Activated CD8-positive, alpha-beta memory T cell treated with anti-CD3 and anti-CD28 coated beads, Interleukin-2, amount 50 U/mL, for 1 hour (primary cell): Measurements from ENCODE around the gene ZNF160.
"Not testable (repeated sequence)": the region's sequence is repeated elsewhere in the genome, so short reads cannot be mapped to it uniquely, and the experiment has no call there.

Experiments used
- DNase-seq: peaks from one replicate; pipeline ENCODE4 v3.0.0-alpha.2; 2020; ENCODE audit errors: extremely low read depth

Gene ZNF160

DNA sequence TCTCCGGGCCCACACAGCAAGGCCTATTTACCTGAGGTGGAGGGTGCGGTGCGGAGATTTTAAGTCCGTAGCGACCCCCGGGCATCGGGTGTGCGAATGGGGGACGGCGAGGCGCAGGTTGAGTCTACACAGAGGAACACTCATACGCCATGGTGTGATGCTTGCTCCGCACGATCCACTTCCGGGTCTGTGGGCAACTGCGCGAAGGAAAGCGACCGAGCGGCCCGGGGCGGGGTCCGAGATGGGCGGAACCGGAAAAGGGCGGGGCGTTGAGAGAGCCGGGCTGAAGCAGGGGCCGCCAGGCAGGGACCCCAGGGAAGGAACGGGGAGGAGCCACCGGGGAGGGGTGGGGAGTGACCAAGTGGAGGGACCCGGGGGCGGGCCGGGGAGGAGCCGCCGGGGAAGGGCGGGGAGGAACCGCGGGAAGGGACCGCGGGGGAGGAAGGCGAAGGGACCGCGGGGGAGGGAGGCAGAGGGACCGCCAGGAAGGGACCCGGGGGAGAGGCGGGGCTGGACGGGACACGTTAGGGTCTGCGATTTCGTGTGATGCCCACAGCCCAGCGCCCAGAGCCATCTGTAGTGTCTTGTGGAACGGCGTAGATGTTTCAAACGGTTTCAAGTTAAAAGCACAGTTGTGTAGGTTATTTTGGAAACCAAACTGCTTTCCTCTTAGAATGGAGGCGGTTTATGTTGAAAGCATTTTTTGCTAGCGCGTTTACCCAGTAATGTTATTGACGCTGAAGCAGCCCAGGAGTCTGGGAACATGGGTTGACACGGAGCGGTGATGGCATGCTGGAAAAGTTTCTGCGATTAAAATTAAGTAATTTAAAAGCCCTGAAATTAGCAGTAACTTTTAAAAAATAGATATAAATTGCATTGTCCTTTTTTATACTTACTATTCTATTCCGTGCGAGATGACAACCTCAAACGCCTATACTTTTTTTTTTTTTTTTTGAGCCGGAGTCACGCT, at the start of gene ZNF160:
Gene ZNF160 (minus strand): TSS at position 189 of the 970 bp plus-strand sequence. CDS start 17,146 bp downstream, outside the sequence.
- peak; percentile 92 for DNase-seq

DNA sequence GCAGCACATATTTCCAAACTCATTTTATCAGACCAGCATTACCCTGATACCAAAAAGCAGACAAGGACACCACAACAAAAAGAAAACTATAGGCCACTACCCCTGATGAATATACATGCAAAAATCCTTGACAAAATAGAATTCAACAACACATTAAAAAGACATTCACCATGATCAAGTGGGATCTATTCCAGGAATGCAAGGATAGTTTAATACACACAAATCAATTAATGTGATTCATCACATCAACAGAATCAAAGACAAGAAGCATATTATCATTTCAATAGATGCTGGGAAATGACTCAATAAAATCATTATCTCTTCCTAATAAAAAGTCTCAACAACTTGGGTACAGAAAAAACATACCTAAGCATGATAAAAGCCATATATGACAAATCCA, 44.4 kb upstream of the ZNF160 start:
- no peak for DNase-seq

- DNase-seq, result no peak
Observed at GRCh38 chr19:53140351-53140750, 37.1 kb upstream of the ZNF160 start.

DNA sequence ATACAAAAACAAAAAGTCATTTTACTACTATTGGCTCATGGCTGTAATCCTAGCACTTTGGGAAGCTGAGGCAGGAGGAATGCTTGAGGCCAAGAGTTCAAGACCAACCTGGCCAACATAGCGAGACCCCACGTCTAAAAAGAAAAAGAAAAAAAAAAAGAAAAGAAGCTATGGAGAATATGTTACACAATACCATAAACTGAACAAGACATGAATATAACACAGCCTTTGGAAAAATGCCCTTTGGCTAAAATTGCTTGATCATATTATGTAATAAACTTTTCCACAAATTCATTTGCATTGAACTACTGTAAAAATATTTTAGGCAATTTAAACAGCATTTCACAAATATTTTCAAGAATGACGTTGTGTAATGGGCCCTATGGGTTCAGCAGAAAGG, 33.2 kb upstream of the ZNF160 start:
- DNase-seq, result no peak

GRCh38 chr19:53132141-53132991, 29.1 kb upstream of the ZNF160 start, which contains the start of gene ZNF415:
Gene ZNF415, minus strand, starts transcription at chr19:53132910. Its CDS starts 10,234 bp downstream, at chr19:53122676.
- no peak for DNase-seq

- no peak for DNase-seq
Observed at GRCh38 chr19:53131727-53132126, 28.5 kb upstream of the ZNF160 start.

DNA sequence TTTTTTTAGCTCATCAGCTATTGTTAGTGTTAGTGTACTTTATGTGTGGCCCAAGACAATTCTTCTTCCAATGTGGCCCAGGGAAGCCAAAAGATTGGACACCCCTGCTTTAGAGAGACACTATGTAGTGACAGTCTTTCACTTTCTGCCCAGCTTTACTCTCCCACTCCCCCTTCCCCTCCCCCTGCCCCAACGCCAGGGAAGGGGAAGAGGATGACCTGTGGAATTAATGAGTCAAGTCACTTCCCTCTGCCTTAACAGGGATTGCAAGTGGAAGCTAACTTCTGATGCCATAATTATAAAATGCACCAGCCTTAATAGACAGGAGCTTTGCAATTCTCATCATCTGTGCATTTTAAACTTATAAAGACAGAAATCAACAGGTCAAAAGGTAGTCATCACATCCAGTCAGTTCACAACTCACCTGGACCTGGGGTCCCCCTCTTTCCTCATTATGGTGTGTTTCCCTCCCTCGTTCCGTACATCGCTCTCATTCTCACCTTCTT, 27.9 kb upstream of the ZNF160 start:
- DNase-seq, result no peak

DNA sequence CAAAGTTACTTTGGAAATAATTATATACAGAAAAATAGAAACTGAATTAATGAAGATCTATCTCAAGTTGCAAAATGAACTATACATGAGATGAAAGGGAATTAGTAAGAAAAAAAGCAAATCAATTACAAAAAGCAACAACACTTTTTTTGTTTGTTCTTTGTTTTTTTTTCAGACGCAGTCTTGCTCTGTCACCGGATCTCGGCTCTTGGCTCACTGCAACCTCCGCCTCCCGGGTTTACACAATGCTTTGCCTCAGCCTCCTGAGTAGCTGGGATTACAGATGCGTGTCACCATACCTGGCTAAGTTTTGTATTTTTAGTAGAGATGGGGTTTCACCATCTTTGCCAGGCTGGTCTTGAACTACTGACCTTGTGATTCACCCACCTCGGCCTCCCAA, 27.3 kb upstream of the ZNF160 start:
- no peak for DNase-seq

DNA sequence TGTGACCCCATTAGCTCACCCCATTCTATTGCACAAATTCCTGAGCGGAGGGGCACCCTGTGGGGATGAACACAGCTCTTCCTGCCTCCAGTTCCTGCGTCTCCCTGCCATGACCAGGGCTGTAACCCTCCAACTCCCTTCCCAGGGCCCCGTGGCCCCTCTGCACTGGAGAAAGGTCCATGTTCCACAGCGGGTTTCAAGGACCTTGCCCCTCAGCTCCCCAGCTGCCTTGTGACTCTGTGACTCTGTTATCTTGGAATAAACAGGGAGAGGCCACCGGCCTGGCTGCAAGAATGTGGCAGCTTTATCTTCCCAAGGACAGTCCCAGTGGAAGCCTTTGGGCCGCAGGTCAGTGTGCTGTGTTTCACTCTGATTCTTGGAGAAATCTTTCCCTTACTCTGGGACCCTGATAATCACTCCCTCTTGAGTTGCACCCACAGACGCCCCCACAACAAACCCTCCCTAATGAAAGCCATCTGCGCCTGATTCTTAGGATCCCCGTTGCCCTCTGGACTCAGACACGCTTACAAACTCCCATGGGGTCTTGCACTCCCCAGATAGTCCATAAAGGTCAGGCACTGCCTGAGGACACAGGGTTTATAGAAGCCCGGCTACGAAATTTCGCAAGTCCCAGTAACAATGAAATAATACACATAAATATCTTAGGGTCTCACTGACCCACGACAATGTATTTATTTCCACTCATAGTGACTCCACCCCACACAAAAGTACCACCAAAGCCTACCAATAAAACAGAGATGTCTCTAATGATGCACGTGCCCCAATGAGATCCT, 23.7 kb upstream of the ZNF160 start:
- DNase-seq, result not testable (repeated sequence)

DNA sequence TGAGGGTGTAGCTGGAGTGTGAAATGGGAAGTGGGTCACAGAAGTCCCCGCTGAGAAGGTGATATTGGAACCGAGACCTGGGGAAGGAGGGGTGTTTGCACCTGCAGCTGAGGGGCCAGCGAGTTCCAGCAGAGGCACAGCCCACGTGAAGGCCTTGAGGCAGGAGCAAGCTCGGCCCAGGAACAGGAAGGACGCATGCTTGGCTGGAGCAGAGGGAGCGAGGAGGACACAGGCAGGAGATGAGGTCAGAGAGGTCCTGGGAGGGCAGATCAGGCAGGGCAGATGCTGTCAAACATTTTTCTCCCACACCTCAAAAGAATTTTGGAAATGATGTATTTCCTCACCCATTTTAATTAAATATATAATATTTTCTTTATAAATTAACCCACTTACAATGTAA, 20.2 kb upstream of the ZNF160 start:
- DNase-seq, result no peak

- no peak for DNase-seq
Observed at GRCh38 chr19:53112286-53112685, 9.1 kb upstream of the ZNF160 start.

- no peak for DNase-seq
Observed at GRCh38 chr19:53109527-53109926, 6.3 kb upstream of the ZNF160 start.

DNA sequence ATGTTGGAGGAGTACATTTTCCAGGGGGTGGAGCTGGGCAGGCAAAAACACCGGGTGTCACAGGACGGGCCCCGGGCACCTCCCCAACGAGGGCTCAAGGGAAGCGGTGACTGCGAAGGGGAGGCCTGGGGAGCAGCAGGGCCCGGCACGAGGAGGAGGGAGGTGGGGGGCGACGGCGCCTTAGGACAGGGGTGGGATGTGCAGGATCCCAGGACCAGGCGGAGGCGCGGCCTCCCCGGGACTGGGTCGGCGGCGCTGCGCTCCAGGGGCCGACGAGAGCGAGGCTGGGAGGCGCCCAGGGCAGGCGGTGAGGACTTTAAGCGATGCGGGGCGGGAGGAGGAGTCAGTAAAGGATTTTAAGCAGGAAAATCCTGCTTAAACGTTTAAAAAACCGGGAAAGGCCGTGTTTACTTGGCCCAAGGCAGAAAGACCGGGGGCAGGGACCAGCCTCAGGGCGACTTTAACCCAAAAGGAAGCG, 427 bp downstream of the ZNF160 start:
- DNase-seq, result no peak

DNA sequence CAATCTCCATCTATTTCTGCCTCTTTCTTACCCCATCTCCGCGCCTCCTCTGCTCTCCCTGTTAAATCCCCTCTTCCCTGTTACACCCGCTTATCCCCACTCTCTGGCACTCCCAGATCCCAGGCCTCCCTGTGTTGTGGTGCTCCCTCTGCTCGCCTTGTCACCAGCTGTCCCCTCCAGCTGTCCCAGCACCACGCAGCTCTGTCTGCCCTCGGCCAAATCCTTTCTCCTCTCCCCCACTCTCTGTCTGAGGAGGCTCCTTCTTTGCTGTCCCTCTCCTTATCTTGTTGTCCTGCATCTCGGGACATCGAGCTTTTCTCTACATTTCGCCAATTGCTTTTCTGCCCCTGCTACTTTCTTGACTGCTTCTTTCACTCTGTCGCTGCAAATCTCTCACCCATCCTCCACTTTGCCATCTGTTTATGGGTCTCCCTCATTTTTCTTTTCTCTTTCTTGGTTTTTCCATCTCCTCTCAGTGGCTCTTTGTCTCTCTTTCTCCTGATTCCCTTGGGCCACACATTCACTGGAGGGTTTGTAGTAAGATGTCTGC, 941 bp downstream of the ZNF160 start:
- DNase-seq, result no peak

GRCh38 chr19:53101518-53101917, 1.7 kb downstream of the ZNF160 start:
- DNase-seq, result no peak

DNA sequence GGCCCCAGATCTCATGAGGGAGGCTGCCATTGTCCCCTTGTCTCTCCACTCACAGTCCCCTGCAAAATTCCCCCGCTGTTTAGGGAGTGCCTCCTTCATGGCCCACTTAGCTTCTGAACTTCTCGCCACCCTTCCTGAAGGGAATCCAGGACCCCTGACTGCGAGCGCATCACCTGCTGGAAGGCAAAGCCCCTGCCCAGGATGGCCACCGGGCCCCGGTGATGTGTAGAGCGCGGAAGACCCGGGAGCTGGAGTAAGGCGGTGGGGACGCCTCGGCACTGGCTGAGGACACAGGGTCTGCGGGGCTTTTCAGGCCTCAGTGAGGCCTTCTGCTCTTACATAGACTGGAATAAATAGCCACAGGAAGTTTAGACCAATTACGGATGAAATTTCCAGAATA, 4.7 kb downstream of the ZNF160 start:
- not testable (repeated sequence) for DNase-seq

DNA sequence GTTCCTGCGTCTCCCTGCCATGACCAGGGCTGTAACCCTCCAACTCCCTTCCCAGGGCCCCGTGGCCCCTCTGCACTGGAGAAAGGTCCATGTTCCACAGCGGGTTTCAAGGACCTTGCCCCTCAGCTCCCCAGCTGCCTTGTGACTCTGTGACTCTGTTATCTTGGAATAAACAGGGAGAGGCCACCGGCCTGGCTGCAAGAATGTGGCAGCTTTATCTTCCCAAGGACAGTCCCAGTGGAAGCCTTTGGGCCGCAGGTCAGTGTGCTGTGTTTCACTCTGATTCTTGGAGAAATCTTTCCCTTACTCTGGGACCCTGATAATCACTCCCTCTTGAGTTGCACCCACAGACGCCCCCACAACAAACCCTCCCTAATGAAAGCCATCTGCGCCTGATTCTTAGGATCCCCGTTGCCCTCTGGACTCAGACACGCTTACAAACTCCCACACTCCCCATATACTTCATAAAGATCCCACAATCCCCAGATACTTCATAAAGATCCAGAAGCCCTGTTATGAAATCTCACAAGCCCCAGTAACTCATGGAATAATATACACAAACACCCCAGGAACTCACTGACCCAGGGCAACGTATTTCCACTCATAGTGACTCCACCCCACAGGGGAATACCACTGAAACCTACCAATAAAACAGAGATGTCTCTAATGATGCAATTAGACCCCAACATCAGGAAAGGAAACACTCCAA, 6.1 kb downstream of the ZNF160 start:
- not testable (repeated sequence) for DNase-seq

DNA sequence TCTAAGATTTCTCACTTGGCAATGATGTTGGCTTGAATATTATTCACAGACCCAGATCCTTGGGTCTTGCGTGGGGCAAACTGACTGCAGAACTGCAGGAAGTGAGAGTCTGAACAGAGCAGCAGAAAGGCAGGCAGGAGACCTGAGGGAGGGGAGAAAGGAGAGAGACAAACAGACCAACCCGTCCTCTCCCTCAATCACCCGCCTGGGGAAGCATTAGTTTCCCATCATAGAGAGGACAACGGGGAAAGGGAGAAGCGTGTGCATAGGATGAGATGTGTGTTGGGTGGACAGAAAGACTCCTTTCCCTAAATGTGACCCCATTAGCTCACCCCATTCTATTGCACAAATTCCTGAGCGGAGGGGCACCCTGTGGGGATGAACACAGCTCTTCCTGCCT, 6.6 kb downstream of the ZNF160 start:
- DNase-seq, result not testable (repeated sequence)

- no peak for DNase-seq
Observed at GRCh38 chr19:53094754-53095575, 8.3 kb downstream of the ZNF160 start.
